Measurements from ENCODE around the gene MUC6.

Gene MUC6

GRCh38 chr11:1055109-1055703, 18.7 kb upstream of the MUC6 start:
- no peak overlapping the region for H3K4me3 ChIP-seq (ENCODE audit: severe bottlenecking)
- peak; percentile 54 for DNase-seq (ENCODE audit: low spot score)
- H3K9me3 ChIP-seq (ENCODE audit: severe bottlenecking), result no peaks in the 10 kb centered on the region
- H3K36me3 ChIP-seq (ENCODE audit: low read depth), result no peaks in the 10 kb centered on the region
- no peaks in the 10 kb centered on the region for H3K27me3 ChIP-seq (ENCODE audit: insufficient read depth, poor library complexity, severe bottlenecking)
- ATAC-seq (ENCODE audit: low read depth), result no peak
- TF ChIP-seq, protein P1, sequence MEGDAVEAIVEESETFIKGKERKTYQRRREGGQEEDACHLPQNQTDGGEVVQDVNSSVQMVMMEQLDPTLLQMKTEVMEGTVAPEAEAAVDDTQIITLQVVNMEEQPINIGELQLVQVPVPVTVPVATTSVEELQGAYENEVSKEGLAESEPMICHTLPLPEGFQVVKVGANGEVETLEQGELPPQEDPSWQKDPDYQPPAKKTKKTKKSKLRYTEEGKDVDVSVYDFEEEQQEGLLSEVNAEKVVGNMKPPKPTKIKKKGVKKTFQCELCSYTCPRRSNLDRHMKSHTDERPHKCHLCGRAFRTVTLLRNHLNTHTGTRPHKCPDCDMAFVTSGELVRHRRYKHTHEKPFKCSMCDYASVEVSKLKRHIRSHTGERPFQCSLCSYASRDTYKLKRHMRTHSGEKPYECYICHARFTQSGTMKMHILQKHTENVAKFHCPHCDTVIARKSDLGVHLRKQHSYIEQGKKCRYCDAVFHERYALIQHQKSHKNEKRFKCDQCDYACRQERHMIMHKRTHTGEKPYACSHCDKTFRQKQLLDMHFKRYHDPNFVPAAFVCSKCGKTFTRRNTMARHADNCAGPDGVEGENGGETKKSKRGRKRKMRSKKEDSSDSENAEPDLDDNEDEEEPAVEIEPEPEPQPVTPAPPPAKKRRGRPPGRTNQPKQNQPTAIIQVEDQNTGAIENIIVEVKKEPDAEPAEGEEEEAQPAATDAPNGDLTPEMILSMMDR (IDR thresholded peaks at IDR 0.05; ENCODE audit: poor library complexity, severe bottlenecking), result no peak
- no peak overlapping the region for H3K27ac ChIP-seq (ENCODE audit: poor library complexity, severe bottlenecking)
- H3K4me1 ChIP-seq (ENCODE audit: insufficient read depth, poor library complexity, severe bottlenecking), result peaks cover 3% of the 10 kb centered on the region

DNA sequence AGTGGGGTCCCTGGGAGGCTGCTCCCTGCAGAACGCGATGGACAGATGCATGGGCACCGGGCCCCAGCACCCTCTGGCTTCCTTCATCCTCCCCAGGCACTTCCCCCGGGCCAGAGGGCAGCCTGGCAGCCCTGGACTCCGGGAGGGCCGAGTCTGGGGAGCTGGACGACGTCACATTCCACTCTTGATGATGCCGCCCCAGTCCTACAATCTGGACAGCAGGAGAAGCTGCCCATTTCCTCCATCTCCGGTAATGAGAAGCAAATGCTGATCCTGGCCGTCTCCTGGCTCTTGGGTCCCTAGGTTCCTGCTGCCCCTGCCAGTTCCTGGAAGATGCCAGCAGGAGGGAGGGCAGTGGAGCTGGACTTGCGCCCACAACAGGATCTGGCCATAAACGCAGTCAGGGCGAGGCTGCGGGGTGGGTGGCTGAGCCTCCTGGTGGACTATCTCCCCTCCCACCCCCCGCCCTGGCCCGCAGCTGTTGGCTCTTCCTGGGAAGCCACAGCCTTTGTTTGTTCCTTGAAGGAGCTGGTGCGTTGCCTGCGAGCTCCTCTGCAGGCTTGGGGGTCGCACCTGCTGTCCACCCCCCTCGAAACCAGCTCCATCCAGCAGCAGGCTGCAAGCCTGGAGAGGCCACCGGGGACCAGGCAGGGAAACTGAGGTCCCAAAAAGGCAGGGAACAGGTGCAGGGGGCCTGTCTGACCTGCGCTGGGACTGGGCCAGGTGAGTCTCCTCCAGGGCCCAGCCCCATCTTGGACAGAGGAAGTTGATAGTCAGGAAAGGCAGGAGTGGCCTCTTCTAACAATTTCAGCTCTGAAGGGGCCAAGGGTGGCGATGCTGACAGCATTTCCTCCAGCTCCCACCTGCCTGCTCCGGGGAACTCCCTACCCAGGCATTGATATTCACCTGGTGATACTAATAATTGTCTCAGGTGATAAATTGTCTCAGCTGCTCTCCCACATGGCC, 17.9 kb upstream of the MUC6 start:
- DNase-seq (ENCODE audit: low spot score), result peak; percentile 38
- Histone ChIP-seq H3K4me1 (ENCODE audit: insufficient read depth, poor library complexity, severe bottlenecking) (peaks cover 3% of the 10 kb centered on the region), H3K4me3 (ENCODE audit: severe bottlenecking) (no peak overlapping the region), H3K36me3 (ENCODE audit: low read depth) (no peaks in the 10 kb centered on the region), H3K27me3 (ENCODE audit: insufficient read depth, poor library complexity, severe bottlenecking) (no peaks in the 10 kb centered on the region), H3K9me3 (ENCODE audit: severe bottlenecking) (no peaks in the 10 kb centered on the region), H3K27ac (ENCODE audit: poor library complexity, severe bottlenecking) (no peak overlapping the region)
- no peak for ATAC-seq (ENCODE audit: low read depth)
- TF ChIP-seq, protein P1 (IDR thresholded peaks at IDR 0.05; ENCODE audit: poor library complexity, severe bottlenecking), result no peak

DNA sequence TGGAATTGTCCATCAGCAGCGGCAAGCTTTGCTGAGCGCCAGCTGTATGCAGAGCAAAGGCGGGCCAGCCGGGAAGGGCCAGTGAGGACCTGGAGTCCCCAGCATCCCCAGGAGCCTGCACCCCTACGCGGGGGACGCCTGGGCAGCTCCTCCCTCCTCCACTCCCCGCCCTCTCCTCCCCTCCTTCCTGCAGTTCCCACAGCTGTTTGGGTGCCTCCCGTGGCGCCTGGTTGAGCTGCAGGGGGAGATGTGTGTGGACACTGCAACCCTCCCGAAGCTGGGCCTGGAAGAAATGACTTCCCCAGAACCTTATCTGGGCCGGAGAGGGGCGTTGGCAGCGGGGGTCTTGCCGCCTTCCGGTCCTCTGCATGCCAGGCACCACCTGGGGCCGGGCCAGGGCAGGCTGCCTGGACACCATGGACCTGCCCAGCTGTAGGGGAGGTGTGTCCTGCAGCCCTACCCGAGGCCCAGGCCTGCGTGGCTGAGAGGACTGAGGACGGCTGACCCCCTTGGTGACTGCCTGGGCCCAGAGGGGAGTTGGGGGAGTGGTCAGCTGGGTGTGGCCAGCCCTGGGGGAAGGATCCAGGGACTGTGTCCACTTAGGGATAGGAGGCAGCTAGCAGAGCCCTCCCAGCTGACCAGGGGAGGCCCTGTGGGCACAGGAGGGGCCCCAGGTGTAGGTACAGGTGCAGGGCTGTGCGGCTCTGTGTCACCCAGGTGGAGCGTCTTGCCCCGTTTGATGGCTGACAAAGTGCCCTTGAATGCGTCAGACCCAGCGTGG, 16.8 kb upstream of the MUC6 start:
- no peak for ATAC-seq (ENCODE audit: low read depth)

GRCh38 chr11:1052133-1053011, 15.9 kb upstream of the MUC6 start:
- peaks cover 3% of the 10 kb centered on the region for H3K4me1 ChIP-seq (ENCODE audit: insufficient read depth, poor library complexity, severe bottlenecking)
- no peaks in the 10 kb centered on the region for H3K36me3 ChIP-seq (ENCODE audit: low read depth)
- no peaks in the 10 kb centered on the region for H3K9me3 ChIP-seq (ENCODE audit: severe bottlenecking)
- DNase-seq (ENCODE audit: low spot score) (peak; percentile 63), ATAC-seq (ENCODE audit: low read depth) (no peak)
- TF ChIP-seq, protein P1 (IDR thresholded peaks at IDR 0.05; ENCODE audit: poor library complexity, severe bottlenecking), result no peak
- H3K27me3 ChIP-seq (ENCODE audit: insufficient read depth, poor library complexity, severe bottlenecking), result no peaks in the 10 kb centered on the region
- no peak overlapping the region for H3K4me3 ChIP-seq (ENCODE audit: severe bottlenecking)
- no peak overlapping the region for H3K27ac ChIP-seq (ENCODE audit: poor library complexity, severe bottlenecking)

More for the DNA sequence above, 16.8 kb upstream of the MUC6 start:
- Histone ChIP-seq H3K9me3 (ENCODE audit: severe bottlenecking) (no peaks in the 10 kb centered on the region), H3K27ac (ENCODE audit: poor library complexity, severe bottlenecking) (no peak overlapping the region), H3K4me3 (ENCODE audit: severe bottlenecking) (no peak overlapping the region), H3K27me3 (ENCODE audit: insufficient read depth, poor library complexity, severe bottlenecking) (no peaks in the 10 kb centered on the region), H3K36me3 (ENCODE audit: low read depth) (no peaks in the 10 kb centered on the region), H3K4me1 (ENCODE audit: insufficient read depth, poor library complexity, severe bottlenecking) (peaks cover 3% of the 10 kb centered on the region)
- peak; percentile 45 for DNase-seq (ENCODE audit: low spot score)
- TF ChIP-seq, protein P1 (IDR thresholded peaks at IDR 0.05; ENCODE audit: poor library complexity, severe bottlenecking), result no peak

Measured in RWPE2 (cell line).